Measurements from ENCODE around the gene SF3B3.

SF3B3 gene

GRCh38 chr16:70523743-70524398 is at the start of gene SF3B3:
Gene SF3B3 (plus strand): TSS chr16:70523816. CDS start chr16:70526657, 2,841 bp downstream.
- no peak for FAIRE-seq

GRCh38 chr16:70474320-70475053 is 49.1 kb upstream of the SF3B3 start:
- FAIRE-seq = no peak

- no peak for FAIRE-seq
Measured at GRCh38 chr16:70475054-70475871, 48.4 kb upstream of the SF3B3 start.

- no peak for FAIRE-seq
Measured at GRCh38 chr16:70476272-70477020, 47.2 kb upstream of the SF3B3 start.

GRCh38 chr16:70478169-70478568 is 45.4 kb upstream of the SF3B3 start:
- no peak for FAIRE-seq

GRCh38 chr16:70478912-70479341 is 44.7 kb upstream of the SF3B3 start:
- FAIRE-seq = no peak

- no peak for FAIRE-seq
Measured at GRCh38 chr16:70480127-70481105, 43.2 kb upstream of the SF3B3 start.

GRCh38 chr16:70481929-70482536 is 41.6 kb upstream of the SF3B3 start:
- no peak for FAIRE-seq

- FAIRE-seq = no peak
Measured at GRCh38 chr16:70482624-70483023, 41.0 kb upstream of the SF3B3 start.

- no peak for FAIRE-seq
Measured at GRCh38 chr16:70483426-70483825, 40.2 kb upstream of the SF3B3 start.

- no peak for FAIRE-seq
Measured at GRCh38 chr16:70484867-70485266, 38.7 kb upstream of the SF3B3 start.

GRCh38 chr16:70490261-70490660 is 33.4 kb upstream of the SF3B3 start:
- no peak for FAIRE-seq

- FAIRE-seq = no peak
Measured at GRCh38 chr16:70493802-70494201, 29.8 kb upstream of the SF3B3 start.

GRCh38 chr16:70494202-70494770 is 29.3 kb upstream of the SF3B3 start:
- no peak for FAIRE-seq

- FAIRE-seq = no peak
Measured at GRCh38 chr16:70494777-70495176, 28.8 kb upstream of the SF3B3 start.

GRCh38 chr16:70495425-70496182 is 28.0 kb upstream of the SF3B3 start:
- FAIRE-seq = no peak

- no peak for FAIRE-seq
Measured at GRCh38 chr16:70496513-70496912, 27.1 kb upstream of the SF3B3 start.

GRCh38 chr16:70508752-70509151 is 14.9 kb upstream of the SF3B3 start:
- peak; percentile 15 for FAIRE-seq

- no peak for FAIRE-seq
Measured at GRCh38 chr16:70510216-70510615, 13.4 kb upstream of the SF3B3 start.

GRCh38 chr16:70511833-70512232 is 11.8 kb upstream of the SF3B3 start:
- no peak for FAIRE-seq
